Liver (tissue), 9 donors: Measurements from ENCODE around the gene CREB5. TPM values are rescaled to one million over a fixed set of nuclear protein-coding genes. Genes with fewer than 3 reads are reported as not detected.
A peak's percentile ranks its signal among the peaks of the same experiment; 100 is the strongest.

Experiments
- DNase-seq: peaks from one replicate; pipeline ENCODE4 v3.0.0-alpha.2; 2017; ENCODE audit warnings: low spot score
- H3K27ac ChIP-seq, 2 donors: one replicate each; pipeline ENCODE4 v1.7.0; 2013; ENCODE audit warnings: inconsistent platforms in 2 of 2, low read length in 2 of 2, control low read depth in 1 of 2, low read depth in 1 of 2, mild to moderate bottlenecking in 1 of 2
- H3K27me3 ChIP-seq, 4 donors: one replicate each; pipeline versions ENCODE4 v1.6.1 to v1.7.0; 2013; ENCODE audit warnings: low read length in 3 of 4, inconsistent platforms in 1 of 4, mild to moderate bottlenecking in 1 of 4, moderate library complexity in 1 of 4; ENCODE audit not compliant: control insufficient read depth in 4 of 4, insufficient read depth in 4 of 4
- H3K36me3 ChIP-seq, 4 donors: one replicate each; pipeline versions ENCODE4 v1.6.1 to v1.7.0; 2013; ENCODE audit warnings: low read length in 3 of 4, mild to moderate bottlenecking in 3 of 4, low read depth in 1 of 4, moderate library complexity in 1 of 4; ENCODE audit not compliant: control insufficient read depth in 4 of 4, insufficient read depth in 3 of 4
- H3K4me1 ChIP-seq, 4 donors: one replicate each; pipeline versions ENCODE4 v1.6.1 to v1.7.0; 2013; ENCODE audit warnings: low read length in 3 of 4, mild to moderate bottlenecking in 3 of 4, moderate library complexity in 1 of 4; ENCODE audit not compliant: control insufficient read depth in 4 of 4, insufficient read depth in 4 of 4
- H3K4me3 ChIP-seq, 3 donors: one replicate each; pipeline versions ENCODE4 v1.6.1 to v1.7.0; 2013; ENCODE audit warnings: low read length in 3 of 3, control low read depth in 1 of 3, low read depth in 1 of 3, mild to moderate bottlenecking in 1 of 3
- H3K9ac ChIP-seq, 2 donors: one replicate each; pipeline ENCODE4 v1.7.0; 2013; ENCODE audit warnings: low read length in 2 of 2, mild to moderate bottlenecking in 2 of 2, moderate library complexity in 2 of 2, control low read depth in 1 of 2, low read depth in 1 of 2
- H3K9me3 ChIP-seq, 4 donors: one replicate each; pipeline versions ENCODE4 v1.6.1 to v1.7.0; 2013; ENCODE audit warnings: low read length in 3 of 4; ENCODE audit not compliant: control insufficient read depth in 4 of 4
- EGR1 ChIP-seq, 2 donors: IDR thresholded peaks; 2 replicates each; pipeline ENCODE4 v1.6.1; 2016 to 2018; ENCODE audit warnings: antibody characterized with exemption in 2 of 2, low read depth in 2 of 2
- FOXA1 ChIP-seq: IDR thresholded peaks from 2 replicates; pipeline ENCODE4 v1.6.1; 2016; ENCODE audit warnings: antibody characterized with exemption
- FOXA2 ChIP-seq: IDR thresholded peaks from 2 replicates; pipeline ENCODE4 v1.6.1; 2016; ENCODE audit warnings: antibody characterized with exemption
- HNF4A ChIP-seq, 2 donors: conservative IDR thresholded peaks; 2 replicates each; pipeline ENCODE4 v1.6.1; 2016; ENCODE audit warnings: antibody characterized with exemption in 2 of 2, mild to moderate bottlenecking in 2 of 2
- JUND ChIP-seq, 2 donors: IDR thresholded peaks; 2 replicates each; pipeline ENCODE4 v1.6.1; 2016; ENCODE audit warnings: antibody characterized with exemption in 2 of 2
- RAD21 ChIP-seq, 2 donors: IDR thresholded peaks; 2 replicates each; pipeline ENCODE4 v1.6.1; 2016; ENCODE audit warnings: antibody characterized with exemption in 2 of 2, mild to moderate bottlenecking in 2 of 2
- RXRA ChIP-seq, 2 donors: IDR thresholded peaks; 2 replicates each; pipeline ENCODE4 v1.6.1; 2017 to 2018; ENCODE audit warnings: antibody characterized with exemption in 2 of 2, mild to moderate bottlenecking in 1 of 2
- WGBS: extraction: QIAGEN DNeasy Blood & Tissue Kit; methylation state at CpG from one replicate; pipeline ENCODE4 v1.1.7; 2013; 5-methylcytosine and 5-hydroxymethylcytosine counted together
- polyA plus RNA-seq, 2 donors: library from polyadenylated mRNA; stranded (reverse) in 1 of 2; unstranded in 1 of 2; fragments of 200-250 nt in 1 of 2; fragments of >200 nt in 1 of 2; fragmentation: Nextera tagmentation in 1 of 2; extraction: Ambion mirVana in 1 of 2; gene quantifications; one replicate each; pipeline versions ENCODE4 v1.2.1 to v1.2.3, GENCODE V29; 2013 to 2015
- total RNA-seq, 2 donors: library from RNA; depleted of rRNA; stranded (reverse); fragments of >200 nt; gene quantifications; one replicate each; pipeline ENCODE4 v1.2.3, GENCODE V29; 2014
- TF ChIP-seq, protein P1 (sequence below): IDR thresholded peaks from 2 replicates; pipeline ENCODE4 v1.6.1; 2016; ENCODE audit warnings: antibody characterized with exemption
- TF ChIP-seq, protein P2 (sequence below): IDR thresholded peaks from 2 replicates; pipeline ENCODE4 v1.6.1; 2016; ENCODE audit warnings: antibody characterized with exemption, mild to moderate bottlenecking
- TF ChIP-seq, protein P3 (sequence below): IDR thresholded peaks from 2 replicates; pipeline ENCODE4 v1.6.1; 2016; ENCODE audit warnings: antibody characterized with exemption
- TF ChIP-seq, protein P4 (sequence below): fragments of 150-350 bp; IDR thresholded peaks from 2 replicates; pipeline ENCODE4 v1.5.1; 2017; ENCODE audit warnings: improper control_type of control experiment, low read depth, low read length; ENCODE audit not compliant: missing input control
- donor health status: healthy.
- donor health status: healthy.
- donor health status: healthy.
- donor health status: healthy.
- donor health status: healthy.

The CREB5 gene
- total and polyA plus RNA-seq, 4 donors, result 0.25 to 0.92 (median 0.67) TPM

DNA sequence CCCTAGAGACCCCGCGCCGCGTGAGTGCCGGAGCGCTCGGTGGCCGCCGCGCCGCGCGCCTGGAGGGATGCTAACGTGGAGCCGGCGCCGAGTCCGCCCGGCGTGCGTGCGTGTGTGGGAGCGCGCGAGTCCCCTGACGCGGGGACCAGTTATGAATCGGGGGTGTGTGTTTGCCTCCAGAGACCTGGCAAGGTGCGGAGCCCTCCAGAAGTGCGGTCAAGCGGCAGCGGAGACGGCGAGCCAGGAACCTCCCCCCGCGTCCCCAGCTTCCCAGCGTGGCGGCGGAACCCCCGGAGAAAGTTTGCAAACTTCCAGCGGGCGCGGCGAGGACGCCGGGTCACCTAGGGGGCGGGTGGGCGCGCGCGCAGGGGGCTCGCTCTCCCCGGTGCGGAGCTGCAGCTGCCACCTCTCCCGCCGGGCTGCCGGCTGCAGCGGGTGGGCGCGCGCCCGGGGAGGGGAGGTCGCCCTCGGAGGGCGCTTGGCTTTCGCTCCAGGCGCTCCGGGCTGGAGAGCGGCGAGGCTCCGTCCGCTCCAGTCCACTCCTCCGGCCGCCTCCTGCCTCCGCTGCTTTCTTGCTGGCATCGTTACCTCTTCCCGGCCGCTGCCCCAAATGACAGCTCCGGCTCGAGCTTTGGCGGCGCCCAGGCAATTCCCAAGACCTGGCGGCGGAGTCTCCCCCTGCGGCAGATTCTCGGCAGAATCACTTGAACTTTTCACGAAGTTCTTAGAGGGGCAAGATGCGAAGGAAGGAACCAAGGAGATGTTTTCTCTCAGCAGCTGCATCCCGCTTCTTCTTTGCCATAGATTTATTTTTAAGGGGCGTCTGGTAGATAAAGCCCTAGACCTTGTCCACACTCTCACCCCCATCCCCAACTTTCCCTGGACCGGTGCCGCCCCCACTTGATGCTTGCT lies 2.3 kb upstream of the CREB5 start (continued):
- TF ChIP-seq JUND (IDR thresholded peaks at IDR 0.05) (no peak), RXRA (IDR thresholded peaks at IDR 0.05) (no peak)
- TF ChIP-seq, protein P1, sequence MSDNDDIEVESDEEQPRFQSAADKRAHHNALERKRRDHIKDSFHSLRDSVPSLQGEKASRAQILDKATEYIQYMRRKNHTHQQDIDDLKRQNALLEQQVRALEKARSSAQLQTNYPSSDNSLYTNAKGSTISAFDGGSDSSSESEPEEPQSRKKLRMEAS, result no peak

DNA sequence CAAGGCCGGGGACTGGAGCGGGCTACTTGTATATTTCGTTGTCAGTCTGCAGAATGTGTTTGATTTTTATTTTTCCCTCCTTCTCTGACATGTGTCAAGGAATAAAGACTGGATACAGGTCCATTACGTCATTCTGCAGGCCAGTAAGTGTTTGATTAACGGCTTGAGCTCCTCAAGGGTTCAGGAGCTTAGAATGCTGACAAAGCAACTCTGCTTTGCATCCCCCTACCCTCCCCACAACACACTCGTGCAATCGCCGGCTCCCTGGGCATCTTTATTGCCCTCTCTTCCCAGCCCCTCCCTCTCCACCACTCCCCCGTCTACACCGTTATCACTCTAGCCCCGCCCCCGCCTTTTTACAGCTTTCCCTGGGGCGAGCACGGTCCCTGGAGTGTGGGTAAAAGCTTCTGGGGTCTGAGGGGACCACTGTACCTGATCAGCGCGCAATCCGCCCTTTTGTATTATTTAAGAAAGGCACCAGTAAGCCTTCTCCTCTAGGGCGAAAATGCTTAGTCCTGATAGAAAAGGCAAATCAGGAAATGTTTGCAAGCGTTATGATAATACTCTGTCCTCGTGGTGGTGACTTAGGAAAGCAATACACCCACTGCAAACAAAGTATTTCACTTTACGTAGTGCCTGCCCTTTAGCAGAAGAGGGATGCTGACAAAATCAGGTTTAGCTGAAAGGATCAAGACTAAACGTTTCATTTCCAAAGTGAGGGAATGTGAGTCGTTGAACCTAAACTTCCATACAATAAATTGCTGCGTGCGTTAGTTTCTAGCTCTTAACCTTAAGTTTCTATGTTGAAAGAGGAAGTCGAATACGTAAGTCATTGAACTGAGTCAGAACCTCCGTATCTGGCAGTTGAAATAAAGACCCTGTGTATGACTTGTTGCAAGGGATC lies 1.4 kb upstream of the CREB5 start:
- H3K36me3 ChIP-seq, result no peaks in the 10 kb centered on the region
- H3K27me3 ChIP-seq, result peaks cover 0 to 20% (median 3%) of the 10 kb centered on the region in 4 donors
- peak overlapping the region in 1 of 3 donors; percentile 48 for H3K4me3 ChIP-seq
- WGBS, result 7% methylated on average over 28 of the region's 28 CpGs
- H3K9ac ChIP-seq, result no peak overlapping the region
- TF ChIP-seq, protein P2, sequence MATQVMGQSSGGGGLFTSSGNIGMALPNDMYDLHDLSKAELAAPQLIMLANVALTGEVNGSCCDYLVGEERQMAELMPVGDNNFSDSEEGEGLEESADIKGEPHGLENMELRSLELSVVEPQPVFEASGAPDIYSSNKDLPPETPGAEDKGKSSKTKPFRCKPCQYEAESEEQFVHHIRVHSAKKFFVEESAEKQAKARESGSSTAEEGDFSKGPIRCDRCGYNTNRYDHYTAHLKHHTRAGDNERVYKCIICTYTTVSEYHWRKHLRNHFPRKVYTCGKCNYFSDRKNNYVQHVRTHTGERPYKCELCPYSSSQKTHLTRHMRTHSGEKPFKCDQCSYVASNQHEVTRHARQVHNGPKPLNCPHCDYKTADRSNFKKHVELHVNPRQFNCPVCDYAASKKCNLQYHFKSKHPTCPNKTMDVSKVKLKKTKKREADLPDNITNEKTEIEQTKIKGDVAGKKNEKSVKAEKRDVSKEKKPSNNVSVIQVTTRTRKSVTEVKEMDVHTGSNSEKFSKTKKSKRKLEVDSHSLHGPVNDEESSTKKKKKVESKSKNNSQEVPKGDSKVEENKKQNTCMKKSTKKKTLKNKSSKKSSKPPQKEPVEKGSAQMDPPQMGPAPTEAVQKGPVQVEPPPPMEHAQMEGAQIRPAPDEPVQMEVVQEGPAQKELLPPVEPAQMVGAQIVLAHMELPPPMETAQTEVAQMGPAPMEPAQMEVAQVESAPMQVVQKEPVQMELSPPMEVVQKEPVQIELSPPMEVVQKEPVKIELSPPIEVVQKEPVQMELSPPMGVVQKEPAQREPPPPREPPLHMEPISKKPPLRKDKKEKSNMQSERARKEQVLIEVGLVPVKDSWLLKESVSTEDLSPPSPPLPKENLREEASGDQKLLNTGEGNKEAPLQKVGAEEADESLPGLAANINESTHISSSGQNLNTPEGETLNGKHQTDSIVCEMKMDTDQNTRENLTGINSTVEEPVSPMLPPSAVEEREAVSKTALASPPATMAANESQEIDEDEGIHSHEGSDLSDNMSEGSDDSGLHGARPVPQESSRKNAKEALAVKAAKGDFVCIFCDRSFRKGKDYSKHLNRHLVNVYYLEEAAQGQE, result no peak
- TF ChIP-seq, protein P3, sequence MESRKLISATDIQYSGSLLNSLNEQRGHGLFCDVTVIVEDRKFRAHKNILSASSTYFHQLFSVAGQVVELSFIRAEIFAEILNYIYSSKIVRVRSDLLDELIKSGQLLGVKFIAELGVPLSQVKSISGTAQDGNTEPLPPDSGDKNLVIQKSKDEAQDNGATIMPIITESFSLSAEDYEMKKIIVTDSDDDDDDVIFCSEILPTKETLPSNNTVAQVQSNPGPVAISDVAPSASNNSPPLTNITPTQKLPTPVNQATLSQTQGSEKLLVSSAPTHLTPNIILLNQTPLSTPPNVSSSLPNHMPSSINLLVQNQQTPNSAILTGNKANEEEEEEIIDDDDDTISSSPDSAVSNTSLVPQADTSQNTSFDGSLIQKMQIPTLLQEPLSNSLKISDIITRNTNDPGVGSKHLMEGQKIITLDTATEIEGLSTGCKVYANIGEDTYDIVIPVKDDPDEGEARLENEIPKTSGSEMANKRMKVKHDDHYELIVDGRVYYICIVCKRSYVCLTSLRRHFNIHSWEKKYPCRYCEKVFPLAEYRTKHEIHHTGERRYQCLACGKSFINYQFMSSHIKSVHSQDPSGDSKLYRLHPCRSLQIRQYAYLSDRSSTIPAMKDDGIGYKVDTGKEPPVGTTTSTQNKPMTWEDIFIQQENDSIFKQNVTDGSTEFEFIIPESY, result no peak
- H3K9me3 ChIP-seq, result no peaks in the 10 kb centered on the region
- no peak for DNase-seq
- peaks cover 0 to 12% (median 11%) of the 10 kb centered on the region in 4 donors for H3K4me1 ChIP-seq
- no peak overlapping the region for H3K27ac ChIP-seq

DNA sequence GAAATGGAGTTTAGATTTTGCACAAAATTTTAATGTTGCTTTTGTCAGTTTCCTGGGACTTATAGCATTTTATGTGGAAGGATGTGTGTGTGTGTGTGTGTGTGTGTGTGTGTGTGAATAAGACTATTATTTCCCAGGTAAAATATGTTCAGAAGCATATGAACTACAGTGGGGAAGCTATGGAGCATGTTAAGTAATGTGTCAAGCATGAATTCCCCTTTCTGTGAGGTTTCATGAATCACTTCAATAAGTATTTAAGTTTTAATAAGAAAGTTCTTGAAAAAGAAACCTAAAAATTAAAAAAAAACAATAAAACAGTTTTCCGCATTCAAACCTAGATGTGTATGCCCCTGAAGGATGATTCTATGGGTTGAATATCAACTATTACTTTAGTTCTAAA lies 693 bp downstream of the CREB5 start:
- Histone ChIP-seq H3K9me3 (no peaks in the 10 kb centered on the region), H3K4me1 (peaks cover 0 to 13% (median 12%) of the 10 kb centered on the region in 4 donors), H3K27me3 (peaks cover 0 to 20% (median 1%) of the 10 kb centered on the region in 4 donors), H3K4me3 (no peak overlapping the region), H3K9ac (no peak overlapping the region), H3K36me3 (no peaks in the 10 kb centered on the region), H3K27ac (no peak overlapping the region)
- TF ChIP-seq, protein P1, result no peak
- no peak for TF ChIP-seq HNF4A (conservative IDR thresholded peaks at IDR 0.05)
- TF ChIP-seq, protein P3, result no peak
- no peak for TF ChIP-seq EGR1 (IDR thresholded peaks at IDR 0.05; ENCODE audit: low read depth in 2 of 2)
- no peak for TF ChIP-seq RXRA (IDR thresholded peaks at IDR 0.05)
- TF ChIP-seq FOXA2, result no peak
- TF ChIP-seq FOXA1, result no peak
- no peak for TF ChIP-seq JUND (IDR thresholded peaks at IDR 0.05)
- TF ChIP-seq, protein P4, sequence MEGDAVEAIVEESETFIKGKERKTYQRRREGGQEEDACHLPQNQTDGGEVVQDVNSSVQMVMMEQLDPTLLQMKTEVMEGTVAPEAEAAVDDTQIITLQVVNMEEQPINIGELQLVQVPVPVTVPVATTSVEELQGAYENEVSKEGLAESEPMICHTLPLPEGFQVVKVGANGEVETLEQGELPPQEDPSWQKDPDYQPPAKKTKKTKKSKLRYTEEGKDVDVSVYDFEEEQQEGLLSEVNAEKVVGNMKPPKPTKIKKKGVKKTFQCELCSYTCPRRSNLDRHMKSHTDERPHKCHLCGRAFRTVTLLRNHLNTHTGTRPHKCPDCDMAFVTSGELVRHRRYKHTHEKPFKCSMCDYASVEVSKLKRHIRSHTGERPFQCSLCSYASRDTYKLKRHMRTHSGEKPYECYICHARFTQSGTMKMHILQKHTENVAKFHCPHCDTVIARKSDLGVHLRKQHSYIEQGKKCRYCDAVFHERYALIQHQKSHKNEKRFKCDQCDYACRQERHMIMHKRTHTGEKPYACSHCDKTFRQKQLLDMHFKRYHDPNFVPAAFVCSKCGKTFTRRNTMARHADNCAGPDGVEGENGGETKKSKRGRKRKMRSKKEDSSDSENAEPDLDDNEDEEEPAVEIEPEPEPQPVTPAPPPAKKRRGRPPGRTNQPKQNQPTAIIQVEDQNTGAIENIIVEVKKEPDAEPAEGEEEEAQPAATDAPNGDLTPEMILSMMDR, result no peak
- no peak for TF ChIP-seq RAD21 (IDR thresholded peaks at IDR 0.05)
- DNase-seq, result no peak
- WGBS, result 89% methylated on average over 1 of the region's 1 CpG
